Neural cell (in vitro differentiated cells): ENCODE results near the gene GLTP.

Experiments
- CTCF ChIP-seq: fragments of 450-650 bp; IDR thresholded peaks from 2 replicates; pipeline ENCODE4 v1.5.1; 2014; ENCODE audit warnings: antibody characterized with exemption, mild to moderate bottlenecking, moderate library complexity; ENCODE audit not compliant: poor library complexity, severe bottlenecking
- EZH2 ChIP-seq: fragments of 200-600, 300-800 bp; shearing (Covaris generic), sonication (generic); IDR thresholded peaks from 2 replicates; pipeline ENCODE4 v1.6.1; 2014; ENCODE audit warnings: antibody characterized with exemption, low read length, borderline replicate concordance, mild to moderate bottlenecking; ENCODE audit not compliant: insufficient read depth, poor library complexity, severe bottlenecking
- RAD21 ChIP-seq: fragments of 450-650 bp; conservative IDR thresholded peaks from 2 replicates; pipeline ENCODE4 v1.6.1; 2014; ENCODE audit warnings: antibody characterized with exemption, mild to moderate bottlenecking, moderate library complexity
- REST ChIP-seq: IDR thresholded peaks from 2 replicates; pipeline ENCODE4 v1.6.1; 2012; ENCODE audit warnings: borderline replicate concordance

GRCh38 chr12:109833307-109834189 lies 46.8 kb downstream of the GLTP start, which contains the start of gene TRPV4:
- TF ChIP-seq CTCF (no peak), RAD21 (no peak), EZH2 (no peak), REST (no peak)
